ENCODE data around the gene FAF2.
"Not testable (repeated sequence)": the region's sequence is repeated elsewhere in the genome, so short reads cannot be mapped to it uniquely, and the experiment has no call there.

FAF2 gene

DNA sequence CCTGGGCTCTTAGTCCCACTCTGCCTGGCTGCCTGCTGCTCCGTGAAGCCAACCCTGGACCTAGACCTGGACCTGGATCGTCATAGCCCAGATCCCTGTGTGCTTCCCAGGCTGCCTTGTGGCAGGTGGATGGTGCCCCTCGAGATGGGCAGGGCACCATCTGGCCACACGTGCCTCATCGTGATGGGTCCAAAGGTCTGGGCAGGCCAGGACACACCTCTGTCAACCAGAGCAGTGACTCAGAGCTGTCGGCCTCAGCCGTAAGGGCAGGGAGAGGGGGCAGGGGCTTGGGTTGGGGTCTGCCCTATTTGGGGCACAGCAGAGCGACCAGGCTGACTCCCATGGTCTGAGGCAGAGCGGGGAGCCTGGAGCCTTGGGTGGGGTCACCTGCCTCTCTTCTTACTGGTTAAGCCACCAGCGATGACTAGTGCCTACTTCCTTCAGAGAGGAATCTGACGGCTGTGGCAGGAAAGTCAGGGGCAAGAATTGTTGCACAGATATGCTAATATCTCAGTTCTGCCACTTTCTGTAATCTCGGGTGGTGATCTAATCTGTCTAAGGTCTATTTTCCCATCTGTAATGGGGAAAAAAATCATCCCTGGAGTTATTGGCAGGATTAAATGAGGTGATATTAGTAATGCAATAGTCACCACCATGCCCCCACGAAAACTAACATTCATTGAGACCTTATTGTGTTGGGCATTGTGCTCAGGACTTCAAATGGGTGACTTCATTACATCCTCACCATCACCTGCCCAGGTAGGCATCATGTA lies 97.7 kb downstream of the FAF2 start:
- TF ChIP-seq, protein P1, sequence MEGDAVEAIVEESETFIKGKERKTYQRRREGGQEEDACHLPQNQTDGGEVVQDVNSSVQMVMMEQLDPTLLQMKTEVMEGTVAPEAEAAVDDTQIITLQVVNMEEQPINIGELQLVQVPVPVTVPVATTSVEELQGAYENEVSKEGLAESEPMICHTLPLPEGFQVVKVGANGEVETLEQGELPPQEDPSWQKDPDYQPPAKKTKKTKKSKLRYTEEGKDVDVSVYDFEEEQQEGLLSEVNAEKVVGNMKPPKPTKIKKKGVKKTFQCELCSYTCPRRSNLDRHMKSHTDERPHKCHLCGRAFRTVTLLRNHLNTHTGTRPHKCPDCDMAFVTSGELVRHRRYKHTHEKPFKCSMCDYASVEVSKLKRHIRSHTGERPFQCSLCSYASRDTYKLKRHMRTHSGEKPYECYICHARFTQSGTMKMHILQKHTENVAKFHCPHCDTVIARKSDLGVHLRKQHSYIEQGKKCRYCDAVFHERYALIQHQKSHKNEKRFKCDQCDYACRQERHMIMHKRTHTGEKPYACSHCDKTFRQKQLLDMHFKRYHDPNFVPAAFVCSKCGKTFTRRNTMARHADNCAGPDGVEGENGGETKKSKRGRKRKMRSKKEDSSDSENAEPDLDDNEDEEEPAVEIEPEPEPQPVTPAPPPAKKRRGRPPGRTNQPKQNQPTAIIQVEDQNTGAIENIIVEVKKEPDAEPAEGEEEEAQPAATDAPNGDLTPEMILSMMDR (IDR thresholded peaks at IDR 0.05; ENCODE audit: low read depth, low read length), result no peak
- H3K4me3 ChIP-seq (ENCODE audit: low read depth, low read length), result no peak overlapping the region

- TF ChIP-seq, protein P1 (IDR thresholded peaks at IDR 0.05; ENCODE audit: low read depth, low read length), result no peak
- no peak overlapping the region for H3K4me3 ChIP-seq (ENCODE audit: low read depth, low read length)
Measured at GRCh38 chr5:176547802-176548201, 99.6 kb downstream of the FAF2 start.

DNA sequence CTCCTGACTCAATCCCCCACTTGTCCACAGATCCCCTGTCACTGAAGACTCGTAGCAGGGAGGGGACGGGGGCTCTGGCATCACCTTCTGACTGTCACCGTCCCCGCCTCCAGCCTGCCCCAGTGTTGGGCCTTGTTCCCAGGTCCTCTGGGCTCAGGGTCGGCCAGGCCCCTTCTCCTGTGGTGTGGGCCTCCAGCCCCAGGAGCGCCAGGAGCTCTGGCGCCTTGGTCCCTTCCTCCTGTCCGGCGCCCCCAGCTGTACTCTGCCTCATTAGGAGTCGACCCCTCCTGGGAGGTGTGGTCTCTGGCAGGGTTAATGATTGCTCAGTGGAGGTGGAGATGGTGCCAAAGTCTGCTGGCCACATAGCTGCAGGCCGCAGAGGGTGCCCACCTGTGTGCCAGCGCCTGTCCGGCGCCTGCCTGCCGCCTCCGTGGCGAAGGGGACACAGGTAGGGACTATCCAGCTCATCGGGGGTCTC lies 100.8 kb downstream of the FAF2 start, which contains the start of gene CDHR2:
Gene CDHR2, plus strand, starts transcription at position 376 of the 478 bp plus-strand sequence. CDS start 16,011 bp downstream, outside the sequence.
- TF ChIP-seq, protein P1 (IDR thresholded peaks at IDR 0.05; ENCODE audit: low read depth, low read length), result no peak
- no peak within 1 kb of the TSS for H3K4me3 ChIP-seq (ENCODE audit: low read depth, low read length)

GRCh38 chr5:176549871-176550270 lies 101.7 kb downstream of the FAF2 start:
- TF ChIP-seq, protein P1 (IDR thresholded peaks at IDR 0.05; ENCODE audit: low read depth, low read length), result no peak
- H3K4me3 ChIP-seq (ENCODE audit: low read depth, low read length), result no peak overlapping the region

DNA sequence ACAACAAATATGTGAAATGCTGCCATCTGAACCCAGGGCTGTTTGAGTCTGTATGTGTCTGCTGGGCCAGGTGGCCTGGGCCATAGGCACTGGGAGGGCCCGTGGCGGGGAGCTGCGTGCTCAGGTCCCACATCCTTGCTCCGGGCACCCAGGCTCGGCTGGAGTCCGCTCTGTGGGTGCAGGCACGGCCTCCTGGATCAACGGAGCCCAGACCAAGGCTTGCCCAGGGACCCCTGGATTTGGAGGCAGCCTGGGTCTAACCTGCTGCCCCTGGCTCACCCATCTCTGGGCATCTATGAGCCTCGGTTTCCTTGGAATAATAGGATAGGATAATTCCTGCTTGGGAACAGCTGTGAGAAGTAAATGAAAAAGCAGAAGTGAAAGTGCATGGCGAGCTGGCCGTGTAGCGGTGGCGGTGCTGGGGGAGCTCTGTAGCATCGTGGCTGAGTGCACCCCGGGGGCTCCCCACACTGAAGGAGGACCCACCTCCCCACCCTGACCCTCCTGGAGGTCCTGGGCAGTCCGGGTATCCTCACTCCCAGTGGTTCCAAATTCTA lies 102.2 kb downstream of the FAF2 start:
- TF ChIP-seq, protein P1 (IDR thresholded peaks at IDR 0.05; ENCODE audit: low read depth, low read length), result no peak
- H3K4me3 ChIP-seq (ENCODE audit: low read depth, low read length), result no peak overlapping the region

GRCh38 chr5:176550937-176551336 lies 102.8 kb downstream of the FAF2 start:
- H3K4me3 ChIP-seq (ENCODE audit: low read depth, low read length), result not testable (repeated sequence)

DNA sequence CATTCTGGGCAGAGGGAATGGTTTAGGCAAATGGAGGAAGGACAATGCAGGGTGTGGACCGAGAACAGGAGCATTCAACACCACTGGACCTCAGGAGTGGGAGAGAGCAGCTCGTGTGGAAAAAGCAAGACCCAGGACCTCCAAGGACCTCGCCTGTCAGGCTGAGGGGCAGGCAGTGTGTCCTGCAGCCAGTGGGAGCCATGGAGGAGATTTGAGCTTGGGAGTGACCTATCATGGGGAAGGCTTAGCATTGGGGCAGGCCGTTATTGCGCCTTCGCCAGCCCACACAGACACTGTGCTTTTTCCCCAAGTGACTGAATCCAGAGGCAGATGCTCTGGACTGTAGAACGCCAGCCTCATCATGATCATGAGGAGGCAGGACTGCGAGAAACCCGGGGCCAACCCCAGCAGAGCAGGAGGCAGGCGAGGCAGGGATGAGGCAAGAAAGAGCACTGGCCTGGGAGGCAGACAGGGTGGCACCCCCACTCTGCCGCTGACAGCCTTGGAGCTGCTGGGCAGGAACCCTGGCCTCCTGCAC lies 104.2 kb downstream of the FAF2 start:
- H3K4me3 ChIP-seq (ENCODE audit: low read depth, low read length), result no peak overlapping the region
- TF ChIP-seq, protein P1 (IDR thresholded peaks at IDR 0.05; ENCODE audit: low read depth, low read length), result no peak
